K562 (cell line): ENCODE data around the gene USP13. TPM values are rescaled to one million over a fixed set of nuclear protein-coding genes. Genes with fewer than 3 reads are reported as not detected.

ENCODE experiments used
- NCOA1 ChIP-seq: fragments of 450-650 bp; IDR thresholded peaks from 2 replicates; pipeline ENCODE4 v1.6.1; 2016; ENCODE audit warnings: low read depth
- PML ChIP-seq: IDR thresholded peaks from 2 replicates; pipeline ENCODE4 v1.6.1; 2012; ENCODE audit warnings: low read length, inconsistent platforms
- SMAD2 ChIP-seq: fragments of 150-350 bp; IDR thresholded peaks from 2 replicates; pipeline ENCODE4 v1.6.1; 2014; ENCODE audit warnings: low read depth, mild to moderate bottlenecking, low read length
- polyA plus RNA-seq, 8 experiments: library from polyadenylated mRNA; depleted of rRNA in 4 of 8; stranded (reverse) in 5 of 8; unstranded in 3 of 8; fragments of >200 nt; fragmentation: Nextera tagmentation in 2 of 8; fragmentation: Illumina TruSeq in 1 of 8; extraction: Ambion mirVana in 2 of 8; extraction: Trizol in 1 of 8; gene quantifications; 2 replicates each; pipeline versions ENCODE4 v1.2.1 to v1.2.3, GENCODE V29; 2011 to 2014; ENCODE audit warnings: inconsistent platforms in 1 of 8, missing spikeins in 1 of 8
- total RNA-seq, 7 experiments: library from RNA; depleted of rRNA in 6 of 7; stranded (reverse); fragments of >200 nt in 6 of 7; fragmentation: Illumina TruSeq in 2 of 7; extraction: Trizol in 2 of 7; gene quantifications; 2 replicates each; pipeline versions ENCODE4 v1.2.1 to v1.2.3, GENCODE V29; 2011 to 2021; ENCODE audit warnings: low replicate concordance in 1 of 7
- TF ChIP-seq, protein P1 (sequence below), 2 experiments: fragments of 450-650 bp; formaldehyde crosslinking in 1 of 2; IDR thresholded peaks; 2 replicates each; pipeline versions ENCODE4 v1.4.0 to v1.6.1; 2014 to 2020; ENCODE audit warnings: mild to moderate bottlenecking in 2 of 2, borderline replicate concordance in 1 of 2, low read depth in 1 of 2

Gene USP13
- total and polyA plus RNA-seq, 9 of the 15 experiments (the other 6 are each of a cell fraction or from before 2014, with no cell fraction given), result 0.11 to 2.3 (median 0.51) TPM

DNA sequence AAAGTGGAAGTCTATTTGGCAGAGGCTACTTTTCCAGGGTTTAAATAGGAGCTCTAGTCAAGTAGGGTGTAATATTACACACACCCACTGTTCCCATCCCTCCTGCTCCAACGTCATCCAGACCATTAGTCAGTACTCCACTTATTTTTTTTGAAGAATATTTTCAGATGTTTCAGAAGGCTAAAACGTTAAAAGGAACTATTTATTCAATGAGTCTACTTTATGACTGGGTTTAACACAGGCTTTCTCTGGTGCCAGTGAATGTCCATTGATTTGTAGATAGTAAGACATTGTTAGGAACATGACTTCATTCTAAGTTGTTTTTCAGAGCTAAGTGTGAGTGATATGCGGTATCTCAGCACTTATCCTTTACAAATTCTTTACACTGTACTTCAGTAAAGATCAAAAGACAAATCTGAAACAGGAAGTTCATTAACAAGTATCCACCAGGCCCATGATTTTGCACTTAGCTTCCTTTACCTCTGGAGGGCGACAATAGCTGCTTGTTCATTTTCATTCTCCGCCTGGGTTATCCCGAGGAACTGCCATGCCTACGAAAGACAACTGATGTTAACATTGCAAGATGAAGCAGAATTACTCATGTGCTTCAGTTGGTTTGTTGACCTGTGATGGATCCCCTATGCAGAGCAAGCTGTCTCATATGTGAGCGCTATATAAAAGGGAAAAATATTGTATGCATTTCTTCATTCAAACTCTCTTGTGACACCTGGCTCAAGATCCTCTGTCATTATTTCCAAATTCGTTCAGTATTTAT is 158.7 kb downstream of the USP13 start (continued):
- TF ChIP-seq, protein P1, sequence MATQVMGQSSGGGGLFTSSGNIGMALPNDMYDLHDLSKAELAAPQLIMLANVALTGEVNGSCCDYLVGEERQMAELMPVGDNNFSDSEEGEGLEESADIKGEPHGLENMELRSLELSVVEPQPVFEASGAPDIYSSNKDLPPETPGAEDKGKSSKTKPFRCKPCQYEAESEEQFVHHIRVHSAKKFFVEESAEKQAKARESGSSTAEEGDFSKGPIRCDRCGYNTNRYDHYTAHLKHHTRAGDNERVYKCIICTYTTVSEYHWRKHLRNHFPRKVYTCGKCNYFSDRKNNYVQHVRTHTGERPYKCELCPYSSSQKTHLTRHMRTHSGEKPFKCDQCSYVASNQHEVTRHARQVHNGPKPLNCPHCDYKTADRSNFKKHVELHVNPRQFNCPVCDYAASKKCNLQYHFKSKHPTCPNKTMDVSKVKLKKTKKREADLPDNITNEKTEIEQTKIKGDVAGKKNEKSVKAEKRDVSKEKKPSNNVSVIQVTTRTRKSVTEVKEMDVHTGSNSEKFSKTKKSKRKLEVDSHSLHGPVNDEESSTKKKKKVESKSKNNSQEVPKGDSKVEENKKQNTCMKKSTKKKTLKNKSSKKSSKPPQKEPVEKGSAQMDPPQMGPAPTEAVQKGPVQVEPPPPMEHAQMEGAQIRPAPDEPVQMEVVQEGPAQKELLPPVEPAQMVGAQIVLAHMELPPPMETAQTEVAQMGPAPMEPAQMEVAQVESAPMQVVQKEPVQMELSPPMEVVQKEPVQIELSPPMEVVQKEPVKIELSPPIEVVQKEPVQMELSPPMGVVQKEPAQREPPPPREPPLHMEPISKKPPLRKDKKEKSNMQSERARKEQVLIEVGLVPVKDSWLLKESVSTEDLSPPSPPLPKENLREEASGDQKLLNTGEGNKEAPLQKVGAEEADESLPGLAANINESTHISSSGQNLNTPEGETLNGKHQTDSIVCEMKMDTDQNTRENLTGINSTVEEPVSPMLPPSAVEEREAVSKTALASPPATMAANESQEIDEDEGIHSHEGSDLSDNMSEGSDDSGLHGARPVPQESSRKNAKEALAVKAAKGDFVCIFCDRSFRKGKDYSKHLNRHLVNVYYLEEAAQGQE (IDR thresholded peaks at IDR 0.05; ENCODE audit: borderline replicate concordance), result peak; percentile 48; the same call in 1 of the 2 replicates
- TF ChIP-seq, protein P1 (CRISPR knock-in tag; IDR thresholded peaks at IDR 0.05; ENCODE audit: low read depth), result no peak
- TF ChIP-seq SMAD2 (no peak), NCOA1 (no peak), PML (no peak)
